CD14-positive monocyte (primary cell): Measurements from ENCODE around the gene GLG1. TPM values are rescaled to one million over a fixed set of nuclear protein-coding genes. Genes with fewer than 3 reads are reported as not detected.

Experiments used
- DNase-seq, 3 donors: peaks; one replicate each; pipeline ENCODE4 v3.0.0-alpha.2; 2011 to 2022
- H2AFZ ChIP-seq: 2 replicates; pipeline ENCODE4 v1.6.0; 2012; ENCODE audit warnings: mild to moderate bottlenecking, low read depth, low read length, inconsistent platforms; ENCODE audit not compliant: insufficient read depth, poor library complexity, severe bottlenecking
- H3K27ac ChIP-seq, 2 donors: 1 replicate in 1 of 2; 2 replicates in 1 of 2; pipeline ENCODE4 v1.5.1; 2012 to 2013; ENCODE audit warnings: low read length in 2 of 2, control low read depth in 1 of 2, inconsistent platforms in 1 of 2, low read depth in 1 of 2, mild to moderate bottlenecking in 1 of 2
- H3K27me3 ChIP-seq, 2 donors: one replicate each; pipeline versions ENCODE4 v1.6.0 to v1.6.1; 2011 to 2013; ENCODE audit warnings: low read length in 2 of 2; ENCODE audit not compliant: control insufficient read depth in 2 of 2, insufficient read depth in 2 of 2
- H3K36me3 ChIP-seq, 2 donors: replicated peaks in 1 of 2; 1 replicate in 1 of 2; 2 replicates in 1 of 2; pipeline versions ENCODE4 v1.5.1 to v1.6.1; 2012 to 2013; ENCODE audit warnings: low read length in 2 of 2, control low read depth in 1 of 2, inconsistent platforms in 1 of 2, mild to moderate bottlenecking in 1 of 2; ENCODE audit not compliant: insufficient read depth in 2 of 2, control insufficient read depth in 1 of 2
- H3K4me1 ChIP-seq, 2 donors: 1 replicate in 1 of 2; 2 replicates in 1 of 2; pipeline versions ENCODE4 v1.5.1 to v1.6.1; 2012 to 2013; ENCODE audit warnings: low read length in 2 of 2, control low read depth in 1 of 2, inconsistent platforms in 1 of 2, mild to moderate bottlenecking in 1 of 2, moderate library complexity in 1 of 2; ENCODE audit not compliant: insufficient read depth in 2 of 2, control insufficient read depth in 1 of 2
- H3K4me2 ChIP-seq: replicated peaks from 2 replicates; pipeline ENCODE3; 2012; ENCODE audit warnings: low read length, moderate library complexity, mild to moderate bottlenecking; ENCODE audit not compliant: poor library complexity, severe bottlenecking; ENCODE audit errors: extremely low read depth
- H3K4me3 ChIP-seq, 3 experiments: fragments of 200-600 bp in 1 of 3; sonication (generic) in 1 of 3; replicated peaks in 1 of 3; 1 replicate in 2 of 3; 2 replicates in 1 of 3; pipeline ENCODE4 v1.5.1; 2011 to 2013; ENCODE audit warnings: low read length in 3 of 3, mild to moderate bottlenecking in 3 of 3, control low read depth in 2 of 3, low read depth in 2 of 3, inconsistent platforms in 1 of 3, moderate library complexity in 1 of 3
- H3K79me2 ChIP-seq: 2 replicates; pipeline ENCODE4 v1.6.0; 2012; ENCODE audit warnings: mild to moderate bottlenecking, control low read depth, inconsistent platforms, low read length, moderate library complexity; ENCODE audit not compliant: insufficient read depth
- H3K9ac ChIP-seq: 2 replicates; pipeline ENCODE4 v1.6.0; 2017; ENCODE audit warnings: low read length, mild to moderate bottlenecking; ENCODE audit not compliant: insufficient read depth, poor library complexity, severe bottlenecking
- H3K9me3 ChIP-seq, 2 donors: replicated peaks in 1 of 2; 1 replicate in 1 of 2; 2 replicates in 1 of 2; pipeline versions ENCODE4 v1.5.1 to v1.6.1; 2012 to 2013; ENCODE audit warnings: low read length in 2 of 2, control low read depth in 1 of 2; ENCODE audit not compliant: control insufficient read depth in 1 of 2, insufficient read depth in 1 of 2
- H4K20me1 ChIP-seq: 2 replicates; pipeline ENCODE4 v1.6.0; 2012; ENCODE audit warnings: mild to moderate bottlenecking, low read length, control low read depth, moderate library complexity; ENCODE audit not compliant: insufficient read depth
- H3K27ac Mint-ChIP-seq, 7 donors: one replicate each; pipeline ENCODE4 v1.8.0; 2020; ENCODE audit warnings: mild to moderate bottlenecking in 7 of 7, mixed read lengths in 7 of 7, moderate library complexity in 6 of 7, inconsistent platforms in 2 of 7
- H3K27me3 Mint-ChIP-seq, 3 donors: one replicate each; pipeline ENCODE4 v1.8.0; 2021 to 2022; ENCODE audit warnings: low read depth in 3 of 3, mild to moderate bottlenecking in 3 of 3, mixed read lengths in 3 of 3, moderate library complexity in 3 of 3, inconsistent platforms in 1 of 3
- H3K36me3 Mint-ChIP-seq, 2 donors: one replicate each; pipeline ENCODE4 v1.8.0; 2020; ENCODE audit warnings: mixed read lengths in 2 of 2, inconsistent platforms in 1 of 2, mild to moderate bottlenecking in 1 of 2
- H3K4me1 Mint-ChIP-seq: one replicate; pipeline ENCODE4 v1.8.0; 2020; ENCODE audit warnings: mild to moderate bottlenecking, mixed read lengths
- H3K4me3 Mint-ChIP-seq, 2 donors: one replicate each; pipeline ENCODE4 v1.8.0; 2020; ENCODE audit warnings: mild to moderate bottlenecking in 2 of 2, mixed read lengths in 2 of 2, moderate library complexity in 1 of 2
- H3K9me3 Mint-ChIP-seq, 7 donors: one replicate each; pipeline ENCODE4 v1.8.0; 2020 to 2022; ENCODE audit warnings: mixed read lengths in 7 of 7, mild to moderate bottlenecking in 6 of 7, moderate library complexity in 6 of 7, inconsistent platforms in 2 of 7
- WGBS: methylation state at CpG from one replicate; pipeline ENCODE4 v1.1.5; 2013; ENCODE audit warnings: missing lambda C conversion rate; ENCODE audit not compliant: insufficient coverage; 5-methylcytosine and 5-hydroxymethylcytosine counted together
- intact Hi-C, 2 donors: fragments of 100-400 bp; cut with micrococcal nuclease; formaldehyde crosslinking; loops; one replicate each; pipeline versions ENCODE4 v1.15.0 to v1.15.1; 2023
- polyA plus RNA-seq, 3 donors: library from polyadenylated mRNA; depleted of rRNA in 1 of 3; unstranded in 2 of 3; stranded (reverse) in 1 of 3; fragments of 300-500 nt in 2 of 3; fragments of >200 nt in 1 of 3; fragmentation: Illumina TruSeq in 2 of 3; gene quantifications; 1 replicate in 2 of 3; 2 replicates in 1 of 3; pipeline ENCODE4 v1.2.3, GENCODE V29; 2012 to 2021
- TF ChIP-seq, protein P1 (sequence below): fragments of 200-600 bp; IDR thresholded peaks from one replicate; pipeline ENCODE4 v1.8.0; 2022; ENCODE audit warnings: antibody characterized with exemption, mild to moderate bottlenecking

Gene GLG1
- polyA plus RNA-seq, 3 donors = 40.3 to 69.1 (median 51.1) TPM

DNA sequence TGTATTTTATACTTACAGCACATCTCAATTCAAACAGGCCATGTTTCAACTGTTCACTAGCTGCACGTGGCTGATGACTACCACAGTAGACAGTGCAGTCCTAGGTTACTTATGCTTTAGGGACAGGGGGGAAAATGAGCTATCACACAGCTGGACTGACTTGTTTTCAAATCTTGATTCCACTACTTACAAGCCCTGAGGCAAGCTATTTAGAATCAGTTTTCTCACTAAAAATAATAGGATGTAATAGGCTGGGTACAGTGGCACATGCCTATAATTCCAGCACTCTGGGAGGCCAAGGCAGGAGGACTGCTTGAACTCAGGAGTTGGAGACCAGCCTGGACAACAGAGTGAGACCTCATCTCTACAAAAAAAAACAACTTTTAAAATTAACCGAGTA, 10.3 kb downstream of the GLG1 start:
- TF ChIP-seq, protein P1, sequence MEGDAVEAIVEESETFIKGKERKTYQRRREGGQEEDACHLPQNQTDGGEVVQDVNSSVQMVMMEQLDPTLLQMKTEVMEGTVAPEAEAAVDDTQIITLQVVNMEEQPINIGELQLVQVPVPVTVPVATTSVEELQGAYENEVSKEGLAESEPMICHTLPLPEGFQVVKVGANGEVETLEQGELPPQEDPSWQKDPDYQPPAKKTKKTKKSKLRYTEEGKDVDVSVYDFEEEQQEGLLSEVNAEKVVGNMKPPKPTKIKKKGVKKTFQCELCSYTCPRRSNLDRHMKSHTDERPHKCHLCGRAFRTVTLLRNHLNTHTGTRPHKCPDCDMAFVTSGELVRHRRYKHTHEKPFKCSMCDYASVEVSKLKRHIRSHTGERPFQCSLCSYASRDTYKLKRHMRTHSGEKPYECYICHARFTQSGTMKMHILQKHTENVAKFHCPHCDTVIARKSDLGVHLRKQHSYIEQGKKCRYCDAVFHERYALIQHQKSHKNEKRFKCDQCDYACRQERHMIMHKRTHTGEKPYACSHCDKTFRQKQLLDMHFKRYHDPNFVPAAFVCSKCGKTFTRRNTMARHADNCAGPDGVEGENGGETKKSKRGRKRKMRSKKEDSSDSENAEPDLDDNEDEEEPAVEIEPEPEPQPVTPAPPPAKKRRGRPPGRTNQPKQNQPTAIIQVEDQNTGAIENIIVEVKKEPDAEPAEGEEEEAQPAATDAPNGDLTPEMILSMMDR = no peak
- no CpG with 5 or more reads among the region's 2 CpGs for WGBS
- peak overlapping the region in 2 of 7 donors; percentile 12 to 23 for H3K27ac Mint-ChIP-seq
- H3K36me3 Mint-ChIP-seq = peaks cover 19 to 40% of the 10 kb centered on the region in 2 donors
- H3K4me2 ChIP-seq = no peak overlapping the region
- no peaks in the 10 kb centered on the region for H3K27me3 ChIP-seq
- no peaks in the 10 kb centered on the region for H3K9me3 Mint-ChIP-seq
- no peak overlapping the region for H3K27ac ChIP-seq
- H3K4me3 ChIP-seq = no peak overlapping the region
- DNase-seq = no peak
- H3K27me3 Mint-ChIP-seq = no peaks in the 10 kb centered on the region
- H3K36me3 ChIP-seq = peaks cover 3 to 13% of the 10 kb centered on the region in 2 donors
- peaks cover 13% of the 10 kb centered on the region in 2 donors for H3K4me1 ChIP-seq
- no peak overlapping the region for H3K9ac ChIP-seq
- H3K4me3 Mint-ChIP-seq = no peak overlapping the region
- peaks cover 87% of the 10 kb centered on the region for H4K20me1 ChIP-seq
- no peak overlapping the region for H2AFZ ChIP-seq
- H3K9me3 ChIP-seq = no peaks in the 10 kb centered on the region
- intact Hi-C loops = no loop called here
- peaks cover 25% of the 10 kb centered on the region for H3K4me1 Mint-ChIP-seq
- H3K79me2 ChIP-seq = peaks cover 94% of the 10 kb centered on the region

GRCh38 chr16:74592847-74593246, 14.1 kb downstream of the GLG1 start:
- no peak for DNase-seq
- H3K4me3 Mint-ChIP-seq = no peak overlapping the region
- Histone ChIP-seq H4K20me1 (peaks cover 53% of the 10 kb centered on the region), H3K27ac (no peak overlapping the region), H3K4me1 (peaks cover 22 to 23% of the 10 kb centered on the region in 2 donors), H3K36me3 (peaks cover 1 to 13% of the 10 kb centered on the region in 2 donors), H3K27me3 (no peaks in the 10 kb centered on the region), H3K9ac (no peak overlapping the region), H3K79me2 (peaks cover 80% of the 10 kb centered on the region), H3K4me3 (no peak overlapping the region), H3K9me3 (no peaks in the 10 kb centered on the region), H2AFZ (no peak overlapping the region), H3K4me2 (no peak overlapping the region)
- 100% methylated on average over 1 of the region's 3 CpGs for WGBS
- peak overlapping the region in 2 of 7 donors; percentile 27 to 60 for H3K27ac Mint-ChIP-seq
- TF ChIP-seq, protein P1 = no peak
- no peaks in the 10 kb centered on the region for H3K9me3 Mint-ChIP-seq
- intact Hi-C loops = no loop called here
- peaks cover 13 to 32% of the 10 kb centered on the region in 2 donors for H3K36me3 Mint-ChIP-seq
- peaks cover 24% of the 10 kb centered on the region for H3K4me1 Mint-ChIP-seq
- no peaks in the 10 kb centered on the region for H3K27me3 Mint-ChIP-seq
